HepG2 (cell line): ENCODE results near the gene ARMC3. TPM values are rescaled to one million over a fixed set of nuclear protein-coding genes. Genes with fewer than 3 reads are reported as not detected.

Experiments used
- ATAC-seq: fragments of 200-7000 bp; cut with Tn5 transposase; 3 replicates; pipeline ENCODE4 v1.9.1; 2020; ENCODE audit warnings: mild to moderate bottlenecking, moderate library complexity
- BruUV-seq: library from RNA; stranded (reverse); fragments of 400-500 nt; replicated peaks from 2 replicates; lab custom pipeline; 2021; lab: Mats Ljungman, UMichigan
- CTCF ChIA-PET: fragments of 300-600 bp; formaldehyde crosslinking; extraction: SDS; loops from one replicate; lab custom pipeline; 2021; ENCODE audit warnings: low total read pairs, inconsistent platforms, low intra/inter-chr PET ratio; lab: Yijun Ruan, JAX
- POLR2A ChIA-PET: fragments of 350-600 bp; sonication (Branson Sonifier 250); formaldehyde crosslinking; loops from one replicate; lab custom pipeline; 2020; ENCODE audit warnings: antibody characterized with exemption, inconsistent platforms; lab: Yijun Ruan, JAX
- DNase-seq: peaks from one replicate; pipeline ENCODE4 v3.0.0-alpha.2; 2015; ENCODE audit warnings: low spot score
- FAIRE-seq: peaks from 3 replicates; lab custom pipeline; 2011; peaks lifted over from hg19 to GRCh38; lab: Jason Lieb, UNC
- H2AFZ ChIP-seq: one replicate; pipeline ENCODE4 v1.6.1; 2011; ENCODE audit warnings: low read length, inconsistent platforms
- H3K27ac ChIP-seq: fragments of 300-600 bp; 3 replicates; pipeline ENCODE4 v1.8.0; 2011; ENCODE audit warnings: mixed run types, mild to moderate bottlenecking, mixed read lengths, low read length, inconsistent platforms; ENCODE audit not compliant: insufficient read depth; ENCODE audit errors: extremely low read length
- H3K27me3 ChIP-seq, 2 experiments: fragments of 200-600 bp in 1 of 2; 2 replicates in 1 of 2; 3 replicates in 1 of 2; pipeline versions ENCODE4 v1.6.0 to v1.8.0; 2011; ENCODE audit warnings: low read length in 2 of 2, mild to moderate bottlenecking in 2 of 2, moderate library complexity in 2 of 2, inconsistent platforms in 1 of 2; ENCODE audit not compliant: insufficient read depth in 2 of 2, control insufficient read depth in 1 of 2
- H3K36me3 ChIP-seq, 2 experiments: fragments of 200-600 bp in 1 of 2; replicated peaks in 1 of 2; 2 replicates in 1 of 2; 3 replicates in 1 of 2; pipeline versions ENCODE4 v1.5.1 to v1.8.0; 2011; ENCODE audit warnings: low read length in 2 of 2, inconsistent platforms in 1 of 2; ENCODE audit not compliant: insufficient read depth in 2 of 2, control insufficient read depth in 1 of 2
- H3K4me1 ChIP-seq: 2 replicates; pipeline ENCODE4 v1.5.1; 2012; ENCODE audit warnings: low read length, inconsistent platforms; ENCODE audit not compliant: insufficient read depth
- H3K4me2 ChIP-seq: 2 replicates; pipeline ENCODE4 v1.6.0; 2011; ENCODE audit warnings: low read depth, low read length, inconsistent platforms
- H3K4me3 ChIP-seq, 3 experiments: fragments of 200-600 bp in 1 of 3; sonication (generic), shearing (Covaris generic) in 1 of 3; replicated peaks in 1 of 3; 2 replicates each; pipeline ENCODE4 v1.5.1; 2011 to 2016; ENCODE audit warnings: low read length in 3 of 3, inconsistent platforms in 2 of 3, low read depth in 2 of 3, mild to moderate bottlenecking in 2 of 3, control low read depth in 1 of 3, mixed read lengths in 1 of 3; ENCODE audit not compliant: insufficient read depth in 1 of 3
- H3K79me2 ChIP-seq: one replicate; pipeline ENCODE4 v1.6.1; 2011; ENCODE audit warnings: low read length, inconsistent platforms; ENCODE audit not compliant: insufficient read depth
- H3K9ac ChIP-seq: 2 replicates; pipeline ENCODE4 v1.6.0; 2011; ENCODE audit warnings: mild to moderate bottlenecking, low read depth, low read length, inconsistent platforms; ENCODE audit not compliant: insufficient read depth
- H3K9me3 ChIP-seq: 2 replicates; pipeline ENCODE4 v1.5.1; 2012; ENCODE audit warnings: mild to moderate bottlenecking, low read length
- H4K20me1 ChIP-seq: 2 replicates; pipeline ENCODE4 v1.6.0; 2011; ENCODE audit warnings: inconsistent platforms, mild to moderate bottlenecking, low read length, moderate library complexity; ENCODE audit not compliant: insufficient read depth
- ELF1 ChIP-seq: sonication (generic); formaldehyde crosslinking; IDR thresholded peaks from 2 replicates; pipeline ENCODE4 v1.4.0; 2020; ENCODE audit warnings: missing genetic modification reagents
- KMT2A ChIP-seq: sonication (generic); formaldehyde crosslinking; IDR thresholded peaks from 2 replicates; pipeline ENCODE4 v1.4.0; 2020; ENCODE audit warnings: missing genetic modification reagents
- KMT2B ChIP-seq: IDR thresholded peaks from 2 replicates; pipeline ENCODE4 v1.6.1; 2016; ENCODE audit warnings: missing genetic modification reagents, missing compliant biosample characterization
- NAIF1 ChIP-seq: sonication (generic); formaldehyde crosslinking; IDR thresholded peaks from 2 replicates; pipeline ENCODE4 v1.5.0; 2020; ENCODE audit warnings: mild to moderate bottlenecking, missing genetic modification reagents, borderline replicate concordance
- PAWR ChIP-seq: sonication (generic); formaldehyde crosslinking; IDR thresholded peaks from 2 replicates; pipeline ENCODE4 v1.4.0; 2020; ENCODE audit warnings: missing genetic modification reagents, mild to moderate bottlenecking, borderline replicate concordance
- PHB2 ChIP-seq: fragments of 450-650 bp; IDR thresholded peaks from 2 replicates; pipeline ENCODE4 v1.6.1; 2018; ENCODE audit not compliant: partially characterized antibody
- SOX13 ChIP-seq, 3 experiments: fragments of 450-650 bp in 1 of 3; sonication (generic) in 1 of 3; formaldehyde crosslinking in 1 of 3; IDR thresholded peaks in 2 of 3; conservative IDR thresholded peaks in 1 of 3; 2 replicates each; pipeline versions ENCODE4 v1.5.0 to v1.6.1; 2016 to 2020; ENCODE audit warnings: antibody characterized with exemption in 1 of 3, mild to moderate bottlenecking in 1 of 3, missing compliant biosample characterization in 1 of 3, missing genetic modification reagents in 1 of 3, moderate library complexity in 1 of 3
- TOE1 ChIP-seq: sonication (generic); formaldehyde crosslinking; IDR thresholded peaks from 2 replicates; pipeline ENCODE4 v1.4.0; 2020; ENCODE audit warnings: mild to moderate bottlenecking, missing genetic modification reagents
- U2AF2 ChIP-seq: fragments of 200-400 bp; formaldehyde crosslinking; IDR thresholded peaks from 2 replicates; pipeline ENCODE4 v1.6.1; 2017; ENCODE audit warnings: low read depth, mild to moderate bottlenecking, low read length
- ZBTB43 ChIP-seq: sonication (generic); formaldehyde crosslinking; conservative IDR thresholded peaks from 2 replicates; pipeline ENCODE4 v1.4.0; 2020; ENCODE audit warnings: missing genetic modification reagents
- ZNF224 ChIP-seq: sonication (generic); formaldehyde crosslinking; IDR thresholded peaks from 2 replicates; pipeline ENCODE4 v1.5.0; 2020; ENCODE audit warnings: mild to moderate bottlenecking, missing genetic modification reagents
- ZNF282 ChIP-seq: fragments of 450-650 bp; IDR thresholded peaks from 2 replicates; pipeline ENCODE4 v1.6.1; 2018; ENCODE audit not compliant: partially characterized antibody
- ZNF776 ChIP-seq: sonication (generic); formaldehyde crosslinking; IDR thresholded peaks from 2 replicates; pipeline ENCODE4 v1.4.0; 2020; ENCODE audit warnings: mild to moderate bottlenecking, missing genetic modification reagents
- ZNF878 ChIP-seq: sonication (generic); formaldehyde crosslinking; IDR thresholded peaks from 2 replicates; pipeline ENCODE4 v1.8.1; 2023; ENCODE audit warnings: mild to moderate bottlenecking, missing genetic modification reagents, moderate library complexity
- ZNF879 ChIP-seq: sonication (generic); formaldehyde crosslinking; IDR thresholded peaks from 2 replicates; pipeline ENCODE4 v1.8.1; 2023; ENCODE audit warnings: missing genetic modification reagents
- WGBS: methylation state at CpG from one replicate; pipeline ENCODE4 v1.1.6; 2017; ENCODE audit warnings: low lambda C conversion rate; 5-methylcytosine and 5-hydroxymethylcytosine counted together
- in situ Hi-C: cut with HindIII; loops from 2 replicates; pipeline ENCODE4 v1.10.0; 2017; ENCODE audit warnings: low pct_unique_long_range_greater_than_20kb; ENCODE audit not compliant: extremely low pct_ligation_motif_present
- intact Hi-C: fragments of 100-400 bp; cut with micrococcal nuclease; formaldehyde crosslinking; loops from one replicate; pipeline ENCODE4 v1.10.0; 2022; ENCODE audit not compliant: unreplicated experiment
- polyA plus RNA-seq, 8 experiments: library from polyadenylated mRNA; depleted of rRNA in 3 of 8; stranded (reverse) in 7 of 8; unstranded in 1 of 8; fragments of >200 nt; fragmentation: Illumina TruSeq in 4 of 8; extraction: Trizol in 4 of 8; gene quantifications; 2 replicates each; pipeline versions ENCODE4 v1.2.1 to v1.2.3, GENCODE V29; 2011 to 2016; ENCODE audit warnings: low read depth in 4 of 8, missing spikeins in 1 of 8, mixed read lengths in 1 of 8; ENCODE audit not compliant: insufficient read depth in 1 of 8
- total RNA-seq, 5 experiments: library from RNA; depleted of rRNA; stranded (reverse); fragments of >200 nt; fragmentation: Illumina TruSeq; extraction: Trizol; gene quantifications; 2 replicates each; pipeline ENCODE4 v1.2.3, GENCODE V29; 2016; ENCODE audit warnings: low read depth in 1 of 5
- TF ChIP-seq, protein P1 (sequence below): sonication (generic); formaldehyde crosslinking; IDR thresholded peaks from 2 replicates; pipeline ENCODE4 v1.8.0; 2022; ENCODE audit warnings: missing genetic modification reagents, low read depth, mild to moderate bottlenecking, borderline replicate concordance

ARMC3 gene
- total and polyA plus RNA-seq, 2 of the 13 experiments (the other 11 are each of a cell fraction or from before 2014, with no cell fraction given): not detected

GRCh38 chr10:23078114-23078513 is 150.3 kb downstream of the ARMC3 start:
- FAIRE-seq: no peak
- H3K4me3 ChIP-seq: no peak overlapping the region
- H3K79me2 ChIP-seq: no peaks in the 10 kb centered on the region
- WGBS: 4% methylated on average over 2 of the region's 2 CpGs
- no peaks in the 10 kb centered on the region for H3K4me1 ChIP-seq
- ATAC-seq: no peak
- peaks cover 2 to 23% of the 10 kb centered on the region in 2 experiments; a peak in 4 of 5 replicates for H3K27me3 ChIP-seq
- in situ Hi-C loops (no loop called here), intact Hi-C loops (no loop called here)
- POLR2A ChIA-PET: no interaction called here
- H2AFZ ChIP-seq: no peak overlapping the region
- no peak overlapping the region for H3K27ac ChIP-seq
- H4K20me1 ChIP-seq: no peaks in the 10 kb centered on the region
- no peak overlapping the region for H3K9ac ChIP-seq
- TF ChIP-seq PHB2 (no peak), NAIF1 (CRISPR knock-in tag) (no peak), KMT2A (no peak), U2AF2 (no peak), ZNF282 (no peak), KMT2B (CRISPR knock-in tag) (no peak), ZNF879 (CRISPR knock-in tag) (no peak), PAWR (CRISPR knock-in tag) (no peak), ZNF224 (CRISPR knock-in tag) (no peak), ELF1 (no peak)
- TF ChIP-seq, protein P1, sequence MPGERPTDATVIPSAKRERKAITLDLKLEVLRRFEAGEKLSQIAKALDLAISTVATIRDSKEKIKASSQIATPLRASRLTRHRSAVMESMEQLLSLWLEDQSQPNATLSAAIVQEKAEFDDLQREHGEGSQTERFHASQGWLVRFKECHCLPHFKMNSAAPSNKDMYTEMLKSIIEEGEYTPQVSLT: no peak
- TF ChIP-seq, all 625 proteins: peak for 0
- Histone ChIP-seq H3K36me3 (no peaks in the 10 kb centered on the region), H3K4me2 (no peak overlapping the region), H3K9me3 (no peaks in the 10 kb centered on the region)
- DNase-seq: no peak
- CTCF ChIA-PET: no interaction called here
- BruUV-seq: no TSS peak

DNA sequence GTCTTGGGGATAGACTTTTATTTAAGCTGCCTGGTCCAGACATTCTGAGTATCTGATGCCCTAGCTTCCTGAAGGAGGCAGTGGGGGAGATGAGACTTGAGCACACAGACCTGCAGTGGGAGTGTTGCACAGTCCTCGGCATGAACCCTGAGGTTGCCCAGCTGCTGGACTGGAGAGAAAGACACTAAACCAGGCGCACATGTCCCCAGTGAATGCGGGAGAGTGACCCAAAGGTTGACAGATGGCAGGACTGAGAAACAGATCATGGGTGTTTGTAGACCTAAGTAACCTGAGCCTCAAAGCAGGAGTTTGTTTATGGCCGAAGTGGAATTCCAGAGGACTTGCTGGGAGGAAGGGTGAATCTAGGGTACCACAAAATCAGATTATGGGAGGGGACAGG is 151.8 kb downstream of the ARMC3 start:
- intact Hi-C loops: loop anchor here (5.0 kb wide), 1 partner anchor 213 kb away; no protein-coding TSS in a partner anchor
- peaks cover 2 to 23% of the 10 kb centered on the region in 2 experiments; a peak in 4 of 5 replicates for H3K27me3 ChIP-seq
- H3K9me3 ChIP-seq: no peaks in the 10 kb centered on the region
- no TSS peak for BruUV-seq
- in situ Hi-C loops: no loop called here
- no peaks in the 10 kb centered on the region for H4K20me1 ChIP-seq
- H3K4me1 ChIP-seq: no peaks in the 10 kb centered on the region
- ChIA-PET POLR2A (no interaction called here), CTCF (no interaction called here)
- WGBS: 2% methylated on average over 4 of the region's 4 CpGs
- FAIRE-seq: no peak
- no peak overlapping the region for H3K27ac ChIP-seq
- DNase-seq: no peak
- no peak overlapping the region for H3K4me3 ChIP-seq
- no peak overlapping the region for H3K4me2 ChIP-seq
- H3K79me2 ChIP-seq: no peaks in the 10 kb centered on the region
- no peak overlapping the region for H2AFZ ChIP-seq
- no peaks in the 10 kb centered on the region for H3K36me3 ChIP-seq
- no peak for ATAC-seq
- no peak overlapping the region for H3K9ac ChIP-seq
- TF ChIP-seq ZBTB43 (no peak), ZNF776 (CRISPR knock-in tag) (no peak), SOX13 (IDR thresholded peaks at IDR 0.05) (no peak), SOX13 (CRISPR knock-in tag; conservative IDR thresholded peaks at IDR 0.05 in 1 of 2, IDR thresholded peaks at IDR 0.05 in 1 of 2) (no peak), TOE1 (no peak), ZNF878 (CRISPR knock-in tag) (no peak)
